Measurements from ENCODE around the gene APBB2.

The APBB2 gene

GRCh38 chr4:41207291-41207831 is 7.0 kb downstream of the APBB2 start:
- Histone ChIP-seq H3K4me1 (ENCODE audit: control insufficient read depth, insufficient read depth, low read length, poor library complexity, severe bottlenecking) (no peaks in the 10 kb centered on the region), H3K27me3 (replicated peaks; ENCODE audit: control insufficient read depth, insufficient read depth, low read length, poor library complexity, severe bottlenecking) (no peaks in the 10 kb centered on the region), H3K4me3 (ENCODE audit: insufficient read depth, low read depth, low read length, poor library complexity, severe bottlenecking) (no peak overlapping the region), H3K9me3 (ENCODE audit: control insufficient read depth, low read length) (no peaks in the 10 kb centered on the region), H3K36me3 (ENCODE audit: control insufficient read depth, insufficient read depth, low read length) (no peaks in the 10 kb centered on the region), H3K27ac (ENCODE audit: insufficient read depth, low read length, poor library complexity, severe bottlenecking) (no peak overlapping the region)
- DNase-seq: no peak

GRCh38 chr4:41205854-41206460 is 8.4 kb downstream of the APBB2 start:
- Histone ChIP-seq H3K4me3 (ENCODE audit: insufficient read depth, low read depth, low read length, poor library complexity, severe bottlenecking) (no peak overlapping the region), H3K4me1 (ENCODE audit: control insufficient read depth, insufficient read depth, low read length, poor library complexity, severe bottlenecking) (no peaks in the 10 kb centered on the region), H3K27me3 (replicated peaks; ENCODE audit: control insufficient read depth, insufficient read depth, low read length, poor library complexity, severe bottlenecking) (no peaks in the 10 kb centered on the region), H3K36me3 (ENCODE audit: control insufficient read depth, insufficient read depth, low read length) (no peaks in the 10 kb centered on the region), H3K27ac (ENCODE audit: insufficient read depth, low read length, poor library complexity, severe bottlenecking) (no peak overlapping the region), H3K9me3 (ENCODE audit: control insufficient read depth, low read length) (no peaks in the 10 kb centered on the region)
- no peak for DNase-seq

GRCh38 chr4:41205130-41205529 is 9.2 kb downstream of the APBB2 start:
- H3K36me3 ChIP-seq (ENCODE audit: control insufficient read depth, insufficient read depth, low read length): no peaks in the 10 kb centered on the region
- H3K4me3 ChIP-seq (ENCODE audit: insufficient read depth, low read depth, low read length, poor library complexity, severe bottlenecking): no peak overlapping the region
- H3K4me1 ChIP-seq (ENCODE audit: control insufficient read depth, insufficient read depth, low read length, poor library complexity, severe bottlenecking): no peaks in the 10 kb centered on the region
- H3K27ac ChIP-seq (ENCODE audit: insufficient read depth, low read length, poor library complexity, severe bottlenecking): no peak overlapping the region
- DNase-seq: no peak
- H3K9me3 ChIP-seq (ENCODE audit: control insufficient read depth, low read length): no peaks in the 10 kb centered on the region
- H3K27me3 ChIP-seq (replicated peaks; ENCODE audit: control insufficient read depth, insufficient read depth, low read length, poor library complexity, severe bottlenecking): no peaks in the 10 kb centered on the region

GRCh38 chr4:41204400-41204978 is 9.9 kb downstream of the APBB2 start:
- no peaks in the 10 kb centered on the region for H3K27me3 ChIP-seq (replicated peaks; ENCODE audit: control insufficient read depth, insufficient read depth, low read length, poor library complexity, severe bottlenecking)
- H3K4me3 ChIP-seq (ENCODE audit: insufficient read depth, low read depth, low read length, poor library complexity, severe bottlenecking): no peak overlapping the region
- H3K9me3 ChIP-seq (ENCODE audit: control insufficient read depth, low read length): no peaks in the 10 kb centered on the region
- no peaks in the 10 kb centered on the region for H3K36me3 ChIP-seq (ENCODE audit: control insufficient read depth, insufficient read depth, low read length)
- no peaks in the 10 kb centered on the region for H3K4me1 ChIP-seq (ENCODE audit: control insufficient read depth, insufficient read depth, low read length, poor library complexity, severe bottlenecking)
- H3K27ac ChIP-seq (ENCODE audit: insufficient read depth, low read length, poor library complexity, severe bottlenecking): no peak overlapping the region
- no peak for DNase-seq

GRCh38 chr4:41203841-41204240 is 10.5 kb downstream of the APBB2 start:
- H3K27ac ChIP-seq (ENCODE audit: insufficient read depth, low read length, poor library complexity, severe bottlenecking): no peak overlapping the region
- H3K4me1 ChIP-seq (ENCODE audit: control insufficient read depth, insufficient read depth, low read length, poor library complexity, severe bottlenecking): no peaks in the 10 kb centered on the region
- no peak overlapping the region for H3K4me3 ChIP-seq (ENCODE audit: insufficient read depth, low read depth, low read length, poor library complexity, severe bottlenecking)

GRCh38 chr4:41202820-41203568 is 11.3 kb downstream of the APBB2 start:
- H3K9me3 ChIP-seq (ENCODE audit: control insufficient read depth, low read length): no peaks in the 10 kb centered on the region
- H3K36me3 ChIP-seq (ENCODE audit: control insufficient read depth, insufficient read depth, low read length): no peaks in the 10 kb centered on the region
- H3K4me3 ChIP-seq (ENCODE audit: insufficient read depth, low read depth, low read length, poor library complexity, severe bottlenecking): no peak overlapping the region
- no peaks in the 10 kb centered on the region for H3K4me1 ChIP-seq (ENCODE audit: control insufficient read depth, insufficient read depth, low read length, poor library complexity, severe bottlenecking)
- H3K27me3 ChIP-seq (replicated peaks; ENCODE audit: control insufficient read depth, insufficient read depth, low read length, poor library complexity, severe bottlenecking): no peaks in the 10 kb centered on the region
- no peak overlapping the region for H3K27ac ChIP-seq (ENCODE audit: insufficient read depth, low read length, poor library complexity, severe bottlenecking)
- DNase-seq: no peak

More at GRCh38 chr4:41203841-41204240, 10.5 kb downstream of the APBB2 start:
- Histone ChIP-seq H3K27me3 (replicated peaks; ENCODE audit: control insufficient read depth, insufficient read depth, low read length, poor library complexity, severe bottlenecking) (no peaks in the 10 kb centered on the region), H3K9me3 (ENCODE audit: control insufficient read depth, low read length) (no peaks in the 10 kb centered on the region), H3K36me3 (ENCODE audit: control insufficient read depth, insufficient read depth, low read length) (no peaks in the 10 kb centered on the region)
- DNase-seq: no peak

GRCh38 chr4:41202356-41202755 is 12.0 kb downstream of the APBB2 start:
- Histone ChIP-seq H3K36me3 (ENCODE audit: control insufficient read depth, insufficient read depth, low read length) (no peaks in the 10 kb centered on the region), H3K4me3 (ENCODE audit: insufficient read depth, low read depth, low read length, poor library complexity, severe bottlenecking) (no peak overlapping the region), H3K9me3 (ENCODE audit: control insufficient read depth, low read length) (no peaks in the 10 kb centered on the region), H3K27me3 (replicated peaks; ENCODE audit: control insufficient read depth, insufficient read depth, low read length, poor library complexity, severe bottlenecking) (no peaks in the 10 kb centered on the region), H3K27ac (ENCODE audit: insufficient read depth, low read length, poor library complexity, severe bottlenecking) (no peak overlapping the region), H3K4me1 (ENCODE audit: control insufficient read depth, insufficient read depth, low read length, poor library complexity, severe bottlenecking) (no peaks in the 10 kb centered on the region)
- DNase-seq: no peak

- Histone ChIP-seq H3K4me1 (ENCODE audit: control insufficient read depth, insufficient read depth, low read length, poor library complexity, severe bottlenecking) (no peaks in the 10 kb centered on the region), H3K36me3 (ENCODE audit: control insufficient read depth, insufficient read depth, low read length) (no peaks in the 10 kb centered on the region), H3K27ac (ENCODE audit: insufficient read depth, low read length, poor library complexity, severe bottlenecking) (no peak overlapping the region), H3K9me3 (ENCODE audit: control insufficient read depth, low read length) (no peaks in the 10 kb centered on the region), H3K27me3 (replicated peaks; ENCODE audit: control insufficient read depth, insufficient read depth, low read length, poor library complexity, severe bottlenecking) (no peaks in the 10 kb centered on the region), H3K4me3 (ENCODE audit: insufficient read depth, low read depth, low read length, poor library complexity, severe bottlenecking) (no peak overlapping the region)
- no peak for DNase-seq
Measured at GRCh38 chr4:41200486-41201017, 13.8 kb downstream of the APBB2 start.

- DNase-seq: no peak
- H3K27ac ChIP-seq (ENCODE audit: insufficient read depth, low read length, poor library complexity, severe bottlenecking): no peak overlapping the region
- no peaks in the 10 kb centered on the region for H3K27me3 ChIP-seq (replicated peaks; ENCODE audit: control insufficient read depth, insufficient read depth, low read length, poor library complexity, severe bottlenecking)
- no peaks in the 10 kb centered on the region for H3K9me3 ChIP-seq (ENCODE audit: control insufficient read depth, low read length)
- H3K4me1 ChIP-seq (ENCODE audit: control insufficient read depth, insufficient read depth, low read length, poor library complexity, severe bottlenecking): no peaks in the 10 kb centered on the region
- H3K36me3 ChIP-seq (ENCODE audit: control insufficient read depth, insufficient read depth, low read length): no peaks in the 10 kb centered on the region
- no peak overlapping the region for H3K4me3 ChIP-seq (ENCODE audit: insufficient read depth, low read depth, low read length, poor library complexity, severe bottlenecking)
Measured at GRCh38 chr4:41199788-41200187, 14.6 kb downstream of the APBB2 start.

GRCh38 chr4:41197996-41198395 is 16.3 kb downstream of the APBB2 start:
- DNase-seq: no peak
- no peaks in the 10 kb centered on the region for H3K36me3 ChIP-seq (ENCODE audit: control insufficient read depth, insufficient read depth, low read length)
- H3K27me3 ChIP-seq (replicated peaks; ENCODE audit: control insufficient read depth, insufficient read depth, low read length, poor library complexity, severe bottlenecking): no peaks in the 10 kb centered on the region
- H3K9me3 ChIP-seq (ENCODE audit: control insufficient read depth, low read length): no peaks in the 10 kb centered on the region
- H3K4me3 ChIP-seq (ENCODE audit: insufficient read depth, low read depth, low read length, poor library complexity, severe bottlenecking): no peak overlapping the region
- H3K27ac ChIP-seq (ENCODE audit: insufficient read depth, low read length, poor library complexity, severe bottlenecking): no peak overlapping the region
- H3K4me1 ChIP-seq (ENCODE audit: control insufficient read depth, insufficient read depth, low read length, poor library complexity, severe bottlenecking): no peaks in the 10 kb centered on the region
